ENCODE measurements around the gene EAF1.
"Not testable (repeated sequence)": the region's sequence is repeated elsewhere in the genome, so short reads cannot be mapped to it uniquely, and the experiment has no call there.

The EAF1 gene

DNA sequence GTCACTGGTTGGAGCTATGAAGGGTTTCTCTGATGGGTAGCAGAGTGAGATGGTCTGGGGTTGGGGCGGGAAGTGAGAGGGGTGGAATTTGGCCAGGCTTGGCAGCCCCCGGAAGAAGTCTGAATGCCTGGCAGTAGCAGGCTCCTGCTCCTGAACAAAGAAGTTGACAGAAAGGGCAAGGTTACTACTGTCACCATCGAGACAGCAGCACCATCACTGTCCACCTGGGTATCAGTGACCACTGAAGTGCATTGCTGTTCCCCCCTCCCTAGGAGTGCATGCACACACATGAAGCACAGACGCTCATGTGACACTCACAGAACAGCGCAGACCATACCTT, 51.2 kb downstream of the EAF1 start:
- no peak for DNase-seq

- DNase-seq: no peak
These were observed 52.2 kb downstream of the EAF1 start for GRCh38 chr3:15479400-15480224.

GRCh38 chr3:15484551-15484950, 57.2 kb downstream of the EAF1 start:
- DNase-seq: not testable (repeated sequence)

GRCh38 chr3:15486020-15486419, 58.6 kb downstream of the EAF1 start:
- DNase-seq: no peak

GRCh38 chr3:15486979-15487378, 59.6 kb downstream of the EAF1 start:
- DNase-seq: no peak

- DNase-seq: no peak
These were observed 60.6 kb downstream of the EAF1 start for GRCh38 chr3:15488002-15488401.

- no peak for DNase-seq
These were observed 62.8 kb downstream of the EAF1 start for GRCh38 chr3:15490158-15490557.

DNA sequence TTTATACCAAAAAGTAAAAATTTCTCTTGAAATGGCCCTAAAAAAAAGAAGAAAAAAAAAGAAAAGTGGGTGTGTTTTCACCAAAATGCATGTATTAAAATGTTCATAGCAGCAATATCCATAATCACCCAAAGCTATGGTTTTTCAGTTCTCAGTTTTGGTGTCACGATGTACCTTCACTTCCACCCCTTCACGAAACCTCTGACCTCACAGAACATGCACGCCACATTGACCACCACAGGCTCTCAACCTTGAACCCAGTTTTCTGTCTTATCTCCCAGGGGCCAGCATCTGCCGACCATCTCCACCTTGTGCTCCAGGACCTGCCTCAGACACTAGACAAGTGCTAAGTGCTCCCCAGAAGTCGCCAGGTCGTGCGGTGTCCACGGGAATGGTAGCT, 63.7 kb downstream of the EAF1 start:
- DNase-seq: no peak

Data from hypothalamus (tissue), 51 donors.